ENCODE measurements around the gene PARP2. TPM values are rescaled to one million over a fixed set of nuclear protein-coding genes. Genes with fewer than 3 reads are reported as not detected.
A peak's percentile ranks its signal among the peaks of the same experiment; 100 is the strongest.

The PARP2 gene
- total RNA-seq, 2 experiments from 2014 or later: 42.9 to 46.5 TPM

DNA sequence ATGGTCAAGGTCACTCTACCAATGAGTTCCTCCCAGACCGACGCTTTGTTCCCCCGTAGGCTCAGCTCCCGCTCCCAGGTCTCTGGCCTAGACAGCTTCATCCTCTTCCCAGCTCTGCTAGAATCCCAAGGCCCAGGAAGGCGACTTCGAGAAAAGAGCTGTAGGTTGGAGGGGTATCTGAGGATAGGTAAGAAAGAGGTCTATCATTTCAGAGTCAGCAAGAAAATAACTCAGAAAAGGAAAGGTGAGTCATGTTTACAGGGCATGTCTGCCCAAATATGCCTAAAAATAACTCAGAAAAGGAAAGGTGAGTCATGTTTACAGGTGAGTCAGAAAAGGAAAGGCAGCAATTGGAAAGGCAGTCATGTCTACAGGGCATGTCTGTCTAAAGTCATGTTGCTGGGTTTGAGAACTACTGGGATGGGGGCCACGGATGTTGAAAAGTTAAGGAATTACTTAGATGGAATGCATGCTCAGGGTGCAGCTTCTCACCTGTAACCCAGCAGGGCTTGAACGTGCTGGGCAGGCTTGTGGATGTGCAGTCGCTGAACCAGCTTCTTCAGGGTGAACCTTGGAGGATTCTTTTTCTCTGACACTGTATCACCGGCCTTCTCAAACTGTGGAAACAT, 57.6 kb downstream of the PARP2 start:
- Mint-ChIP-seq H3K4me1 (peaks cover 34% of the 10 kb centered on the region), H3K4me3 (peak overlapping the region; percentile 71), H3K27me3 (no peaks in the 10 kb centered on the region), H3K27ac (peak overlapping the region; percentile 93), H3K36me3 (peaks cover 52% of the 10 kb centered on the region), H3K9me3 (no peaks in the 10 kb centered on the region)
- DNase-seq: peak; percentile 11

DNA sequence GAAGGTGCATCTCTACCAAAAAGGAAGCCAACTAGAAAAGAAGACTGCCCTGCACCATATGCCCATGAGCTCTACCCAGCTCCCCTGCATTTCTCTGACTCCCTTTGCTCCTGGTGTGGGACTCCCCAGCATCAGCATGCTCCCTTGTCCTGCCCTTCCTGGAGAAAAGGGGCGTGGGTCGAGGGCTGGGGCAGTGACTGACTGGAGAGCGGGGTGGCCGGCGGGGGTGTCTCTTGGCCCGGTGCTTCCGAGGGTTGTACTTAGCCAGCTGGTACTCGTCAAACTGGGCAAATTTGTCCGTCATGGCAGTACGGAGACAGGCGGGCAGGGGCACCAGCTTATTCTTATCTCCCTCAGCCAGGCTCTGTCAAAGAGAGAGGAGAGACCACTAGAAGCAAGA, 60.1 kb downstream of the PARP2 start:
- Mint-ChIP-seq H3K4me1 (peaks cover 49% of the 10 kb centered on the region), H3K27ac (no peak overlapping the region), H3K36me3 (peaks cover 58% of the 10 kb centered on the region), H3K9me3 (no peaks in the 10 kb centered on the region), H3K4me3 (no peak overlapping the region), H3K27me3 (no peaks in the 10 kb centered on the region)
- DNase-seq: no peak

Other genes with a start within 250 kb of the PARP2 start
- gene OR4K17, start 232.9 kb upstream of the PARP2 start, total RNA-seq: not detected
- not detected for gene OR4N5, start 204.8 kb upstream of the PARP2 start, total RNA-seq
- gene OR11G2, start 152.7 kb upstream of the PARP2 start, total RNA-seq: not detected
- not detected for gene OR11H6, start 119.9 kb upstream of the PARP2 start, total RNA-seq
- not detected for gene OR11H7, start 114.7 kb upstream of the PARP2 start, total RNA-seq
- not detected for gene OR11H4, start 104.3 kb upstream of the PARP2 start, total RNA-seq
- 10 to 100 TPM; 27.5 to 27.7 TPM for gene TTC5, start 37.7 kb upstream of the PARP2 start, total RNA-seq
- 10 to 100 TPM; 70.5 to 73.1 TPM for gene CCNB1IP1, start 10.4 kb upstream of the PARP2 start, total RNA-seq
- 10 to 100 TPM; 21.6 to 22.1 TPM for gene TEP1, start 69.9 kb downstream of the PARP2 start, total RNA-seq
- gene KLHL33, start 92.5 kb downstream of the PARP2 start, total RNA-seq: under 1 TPM; 0.50 to 0.68 TPM
- gene OSGEP, start 111.2 kb downstream of the PARP2 start, total RNA-seq: 10 to 100 TPM; 59.0 to 59.2 TPM
- gene APEX1, start 111.6 kb downstream of the PARP2 start, total RNA-seq: 100 to 1,000 TPM; 253 to 277 TPM
- 10 to 100 TPM; 27.6 to 28.7 TPM for gene PIP4P1, start 117.8 kb downstream of the PARP2 start, total RNA-seq
- 100 to 1,000 TPM; 227 to 230 TPM for gene PNP, start 125.8 kb downstream of the PARP2 start, total RNA-seq
- under 1 TPM; 0.24 to 0.25 TPM for gene RNASE10, start 161.9 kb downstream of the PARP2 start, total RNA-seq
- not detected for gene RNASE9, start 217.4 kb downstream of the PARP2 start, total RNA-seq
- not detected for gene RNASE11, start 244.4 kb downstream of the PARP2 start, total RNA-seq
- not detected for gene RNASE12, start 247.7 kb downstream of the PARP2 start, total RNA-seq

Data from activated naive CD8-positive, alpha-beta T cell treated with anti-CD3 and anti-CD28 coated beads for 36 hours (primary cell).